ENCODE data around the gene HNRNPA0. TPM values are rescaled to one million over a fixed set of nuclear protein-coding genes. Genes with fewer than 3 reads are reported as not detected.

The HNRNPA0 gene
- total RNA-seq, 1 experiment from 2014 or later: 68.5 TPM

GRCh38 chr5:137800700-137801411 lies 46.7 kb upstream of the HNRNPA0 start:
- H3K4me3 Mint-ChIP-seq: no peak overlapping the region
- Histone ChIP-seq H3K4ac (ENCODE audit: low read depth, low read length) (no peak overlapping the region), H2AFZ (ENCODE audit: low read length) (no peak overlapping the region), H3K14ac (ENCODE audit: insufficient read depth, low read length) (no peak overlapping the region), H4K91ac (ENCODE audit: insufficient read length, low read depth, low read length) (no peak overlapping the region), H3K18ac (ENCODE audit: insufficient read length, low read depth, low read length) (no peak overlapping the region), H3K23ac (ENCODE audit: insufficient read length, low read depth, low read length) (no peak overlapping the region), H2BK20ac (ENCODE audit: low read depth, low read length, poor library complexity, severe bottlenecking) (no peak overlapping the region), H2BK5ac (ENCODE audit: insufficient read length, low read length) (no peak overlapping the region), H2BK12ac (ENCODE audit: insufficient read length, low read depth, low read length) (no peak overlapping the region), H3T11ph (ENCODE audit: low read length) (no peak overlapping the region), H4K8ac (replicated peaks; ENCODE audit: insufficient read length, low read depth, low read length) (no peak overlapping the region), H2BK15ac (ENCODE audit: low read depth, low read length) (no peak overlapping the region), H3K27ac (ENCODE audit: insufficient read length, low read depth, low read length) (no peak overlapping the region), H2BK120ac (ENCODE audit: low read depth, low read length, poor library complexity, severe bottlenecking) (no peak overlapping the region), H3K4me2 (ENCODE audit: insufficient read depth, insufficient read length, low read length) (no peak overlapping the region), H3K79me2 (ENCODE audit: insufficient read depth, low read length) (no peaks in the 10 kb centered on the region), H3K4me1 (ENCODE audit: insufficient read depth, low read length) (no peaks in the 10 kb centered on the region), H3K9me3 (ENCODE audit: control insufficient read depth, low read depth, low read length) (no peaks in the 10 kb centered on the region), H2AK5ac (ENCODE audit: insufficient read length, low read length) (no peak overlapping the region), H3K79me1 (ENCODE audit: insufficient read depth, low read depth, low read length, poor library complexity, severe bottlenecking) (no peaks in the 10 kb centered on the region), H3K9ac (ENCODE audit: extremely low read depth, insufficient read length, low read length) (no peak overlapping the region), H3K23me2 (ENCODE audit: insufficient read length, low read depth, low read length, poor library complexity, severe bottlenecking) (no peaks in the 10 kb centered on the region), H3K56ac (ENCODE audit: insufficient read length, low read depth, low read length) (no peak overlapping the region), H3K27me3 (ENCODE audit: insufficient read depth, low read length) (no peaks in the 10 kb centered on the region), H4K20me1 (ENCODE audit: control insufficient read depth, insufficient read depth, insufficient read length) (no peaks in the 10 kb centered on the region), H4K5ac (ENCODE audit: insufficient read length, low read depth, low read length) (no peak overlapping the region)
- peak; percentile 41; the same call in 1 of the 3 replicates for TF ChIP-seq CTCF (conservative IDR thresholded peaks at IDR 0.05)
- WGBS (ENCODE audit: extremely low coverage, insufficient read length, low lambda C conversion rate): no CpG with 5 or more reads among the region's 4 CpGs
- no peak for DNase-seq
- H3K36me3 Mint-ChIP-seq (ENCODE audit: insufficient read depth in 1 of 3, low read depth in 3 of 3): no peaks in the 10 kb centered on the region
- no peak overlapping the region for H3K27ac Mint-ChIP-seq
- no peaks in the 10 kb centered on the region for H3K4me1 Mint-ChIP-seq
- H3K27me3 Mint-ChIP-seq (ENCODE audit: low read depth): 0 out of 2 replicates have a peak, but pooled peaks cover 4% of the 10 kb centered on the region
- no peaks in the 10 kb centered on the region for H3K9me3 Mint-ChIP-seq
